GM18508 (cell line): ENCODE data around the gene TMEM135.
"Not testable (repeated sequence)": the region's sequence is repeated elsewhere in the genome, so short reads cannot be mapped to it uniquely, and the experiment has no call there.

Experiments
- ATAC-seq: cut with Tn5 transposase; IDR thresholded peaks from one replicate; pipeline ENCODE4 v1.9.1; 2021; ENCODE audit warnings: moderate number of reproducible peaks; ENCODE audit not compliant: insufficient read depth, unreplicated experiment

TMEM135 gene

DNA sequence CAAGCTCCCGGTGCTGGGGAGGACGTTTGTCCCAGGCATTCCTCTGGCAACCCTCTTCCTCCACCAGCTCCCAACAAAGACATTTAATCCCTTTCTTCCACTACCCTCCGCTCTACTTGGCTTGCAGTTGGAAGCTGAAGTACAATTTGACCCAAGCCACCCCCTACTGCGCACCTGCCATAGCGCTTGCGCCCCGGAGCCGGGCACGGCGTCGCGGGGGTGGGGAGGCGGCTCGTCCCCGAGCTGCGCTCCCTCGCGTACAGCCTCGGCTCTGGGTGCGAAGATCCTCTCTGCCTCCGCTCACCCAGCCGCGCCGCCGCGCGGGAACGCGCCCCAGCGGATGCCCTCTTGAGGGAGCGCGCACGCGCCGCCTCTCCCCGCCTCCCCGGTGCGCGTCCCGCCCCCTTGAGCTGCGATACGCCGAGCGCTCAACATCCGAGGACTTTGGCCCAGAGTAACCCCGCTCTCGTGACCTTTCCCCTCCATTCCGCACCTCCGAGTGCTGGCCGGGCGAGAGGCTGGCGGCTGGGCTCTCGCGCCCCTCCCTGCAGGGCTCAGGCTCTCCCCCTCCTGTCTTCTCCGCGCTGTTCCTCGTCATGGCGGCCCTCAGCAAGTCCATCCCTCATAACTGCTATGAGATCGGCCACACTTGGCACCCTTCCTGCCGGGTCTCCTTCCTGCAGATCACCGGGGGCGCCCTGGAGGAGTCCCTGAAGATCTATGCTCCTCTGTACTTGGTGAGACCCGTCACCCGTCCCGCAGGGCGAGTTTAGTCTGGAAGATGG, at the start of gene TMEM135:
Gene TMEM135, plus strand, starts transcription at position 485 of the 785 bp plus-strand sequence. Its CDS starts 112 bp downstream, at position 597.
- peak; percentile 96 for ATAC-seq

DNA sequence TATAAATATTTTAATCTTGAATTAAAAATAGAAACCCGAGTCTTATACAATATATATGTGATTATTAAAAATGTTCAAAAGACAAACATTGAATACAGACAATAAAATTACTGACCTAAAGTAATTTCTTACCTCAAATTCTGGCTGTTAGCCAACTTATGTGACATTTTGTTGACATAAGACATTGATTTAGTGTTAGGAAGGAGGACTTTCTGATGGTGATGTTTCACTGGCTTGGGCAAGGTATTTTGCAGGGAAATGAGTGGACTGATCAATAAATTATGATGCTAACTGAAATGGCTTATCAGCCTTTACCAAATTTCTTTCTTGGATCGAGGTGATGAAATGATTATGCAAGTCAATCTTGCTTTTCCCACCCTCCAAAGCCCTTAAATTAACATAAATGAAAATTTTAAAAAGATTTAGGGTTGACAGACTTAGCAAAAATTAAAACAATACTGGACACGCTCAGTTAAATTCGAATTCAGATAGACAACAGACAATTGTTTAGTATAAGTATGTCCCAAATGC, 49.3 kb upstream of the TMEM135 start:
- ATAC-seq, result no peak

DNA sequence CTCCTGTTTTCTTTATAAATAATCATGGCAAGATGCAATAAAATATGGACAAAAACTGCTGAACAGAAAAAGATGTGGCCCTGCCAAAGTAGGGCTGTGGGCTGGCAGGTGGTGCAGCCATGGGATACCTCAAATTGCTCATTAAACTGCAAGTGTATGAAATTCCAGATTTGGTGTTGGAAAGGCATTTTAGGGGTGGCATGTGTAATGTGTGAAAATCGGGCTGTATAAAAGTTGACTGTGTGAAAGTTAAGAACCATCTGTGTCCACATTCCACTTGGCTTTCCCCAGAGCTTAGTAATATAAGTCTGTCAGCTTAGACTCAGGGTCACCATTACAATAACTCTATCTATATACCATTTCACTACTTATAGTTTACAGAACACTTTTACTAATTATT, 47.7 kb upstream of the TMEM135 start:
- ATAC-seq, result no peak

DNA sequence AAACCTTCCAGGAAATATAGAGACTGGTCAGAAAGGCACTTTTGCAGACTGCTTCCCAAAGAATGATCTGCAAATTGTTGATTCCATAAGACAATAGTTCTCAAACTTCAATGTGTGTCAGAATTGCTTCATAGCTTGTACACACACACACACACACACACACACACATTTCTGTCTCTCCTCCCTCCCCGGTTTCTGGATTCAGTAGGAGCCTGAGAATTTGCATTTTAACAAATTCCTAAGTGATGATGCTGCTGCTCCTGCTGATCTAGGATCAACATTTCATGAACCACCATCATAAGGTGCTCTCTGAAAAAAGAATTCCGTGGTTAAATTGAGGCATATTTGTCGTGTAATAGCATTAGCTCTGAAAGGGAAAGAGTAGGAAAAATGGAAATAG, 47.2 kb upstream of the TMEM135 start:
- no peak for ATAC-seq

DNA sequence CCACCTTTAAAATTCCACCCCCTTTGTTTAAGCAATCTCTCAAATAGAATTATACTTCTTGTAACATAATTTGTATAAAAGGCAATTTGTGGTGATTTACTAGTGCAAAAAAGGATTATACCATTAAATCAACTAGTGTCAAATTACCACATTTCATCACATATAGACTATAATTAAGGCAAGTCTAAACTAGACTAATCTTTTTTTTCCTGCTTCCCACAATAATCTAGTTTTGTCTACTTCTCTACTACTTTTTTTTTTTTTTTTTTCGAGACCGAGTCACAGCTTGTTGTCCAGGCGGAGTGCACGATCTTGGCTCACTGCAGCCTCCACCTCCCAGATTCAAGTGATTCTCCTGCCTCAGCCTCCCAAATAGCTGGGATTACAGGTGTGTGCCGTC, 46.4 kb upstream of the TMEM135 start:
- ATAC-seq, result no peak

DNA sequence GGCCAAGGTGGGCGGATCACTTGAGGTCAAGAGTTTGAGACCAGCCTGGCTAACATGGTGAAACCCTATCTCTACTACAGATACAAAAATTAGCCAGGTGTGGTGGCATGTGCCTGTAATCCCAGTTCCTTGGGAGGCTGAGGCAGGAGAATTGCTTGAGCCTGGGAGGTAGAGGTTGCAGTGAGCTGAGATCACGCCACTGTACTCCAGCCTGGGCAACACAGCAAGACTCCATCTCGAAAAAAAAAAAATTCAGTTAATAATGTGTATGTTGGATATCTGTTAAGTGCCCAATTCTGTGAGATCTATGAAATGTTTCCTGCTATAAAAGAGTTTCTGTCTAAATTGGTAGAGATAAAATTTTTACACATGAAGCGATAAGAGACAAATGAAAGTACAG, 45.4 kb upstream of the TMEM135 start:
- not testable (repeated sequence) for ATAC-seq

DNA sequence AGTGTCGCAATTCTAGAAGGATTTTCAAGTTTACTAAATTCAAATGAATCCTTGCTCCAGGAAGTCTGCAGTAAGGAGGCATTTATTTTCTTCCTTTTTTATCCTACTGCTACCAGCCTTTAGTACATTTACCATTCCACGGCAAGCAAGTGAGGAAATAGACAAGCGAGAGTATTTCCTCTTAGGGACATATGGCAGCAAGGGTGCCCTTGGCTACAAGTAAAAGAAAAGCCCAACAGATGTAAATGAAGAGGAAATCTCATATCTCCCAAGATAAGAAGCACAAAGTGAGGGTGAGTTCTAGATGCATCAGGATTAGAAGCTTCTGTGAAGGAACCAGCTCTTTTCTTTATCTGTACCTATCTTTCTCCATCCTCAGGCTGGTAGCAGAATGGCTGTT, 44.7 kb upstream of the TMEM135 start:
- no peak for ATAC-seq

DNA sequence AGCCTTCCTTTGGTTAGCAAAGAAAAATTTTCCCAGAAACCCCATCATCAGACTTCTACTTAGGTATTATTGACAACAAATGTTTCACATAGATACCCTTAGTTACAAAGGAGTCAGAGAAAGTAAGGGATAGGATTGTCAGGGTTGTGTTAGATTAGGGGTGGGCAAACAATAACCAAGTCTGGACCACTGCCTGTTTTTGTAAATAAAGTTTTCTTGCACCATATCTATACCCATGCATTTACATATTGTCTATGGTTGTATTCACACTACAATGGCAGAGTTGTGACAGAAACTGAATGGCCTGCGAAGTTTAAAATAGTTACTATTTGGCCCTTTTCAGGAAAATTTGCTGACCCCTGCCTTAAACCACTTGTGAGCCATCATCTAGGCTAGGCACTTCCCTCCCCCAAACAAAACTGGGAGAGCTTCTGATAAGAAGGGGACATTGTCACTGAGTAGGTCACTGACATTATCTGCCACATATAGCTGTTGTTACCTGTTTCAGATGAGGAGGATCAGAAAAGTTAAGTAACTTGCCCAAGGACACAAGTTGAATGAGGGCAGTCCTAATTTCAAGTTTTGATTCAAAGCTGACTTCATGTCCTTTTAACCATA, 40.7 kb upstream of the TMEM135 start:
- ATAC-seq, result no peak

DNA sequence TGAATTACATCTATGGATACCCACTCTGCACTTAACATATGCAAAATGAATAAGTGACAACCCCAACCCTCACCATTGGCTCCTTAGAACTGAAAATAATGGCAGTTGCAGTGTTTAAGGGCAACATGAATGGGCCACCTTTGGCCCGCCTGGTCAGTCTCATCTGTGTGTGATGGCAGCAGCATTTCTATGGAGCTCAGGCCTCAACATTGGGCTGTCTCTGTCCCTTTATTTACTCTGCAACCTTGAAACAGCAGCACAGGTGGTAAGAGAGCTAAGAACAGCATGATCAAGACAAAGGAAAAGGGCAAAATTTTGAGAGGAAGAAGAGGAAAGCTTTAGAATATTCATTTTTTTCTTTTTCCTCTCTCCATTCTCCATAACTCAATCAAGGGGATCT, 38.3 kb upstream of the TMEM135 start:
- no peak for ATAC-seq

DNA sequence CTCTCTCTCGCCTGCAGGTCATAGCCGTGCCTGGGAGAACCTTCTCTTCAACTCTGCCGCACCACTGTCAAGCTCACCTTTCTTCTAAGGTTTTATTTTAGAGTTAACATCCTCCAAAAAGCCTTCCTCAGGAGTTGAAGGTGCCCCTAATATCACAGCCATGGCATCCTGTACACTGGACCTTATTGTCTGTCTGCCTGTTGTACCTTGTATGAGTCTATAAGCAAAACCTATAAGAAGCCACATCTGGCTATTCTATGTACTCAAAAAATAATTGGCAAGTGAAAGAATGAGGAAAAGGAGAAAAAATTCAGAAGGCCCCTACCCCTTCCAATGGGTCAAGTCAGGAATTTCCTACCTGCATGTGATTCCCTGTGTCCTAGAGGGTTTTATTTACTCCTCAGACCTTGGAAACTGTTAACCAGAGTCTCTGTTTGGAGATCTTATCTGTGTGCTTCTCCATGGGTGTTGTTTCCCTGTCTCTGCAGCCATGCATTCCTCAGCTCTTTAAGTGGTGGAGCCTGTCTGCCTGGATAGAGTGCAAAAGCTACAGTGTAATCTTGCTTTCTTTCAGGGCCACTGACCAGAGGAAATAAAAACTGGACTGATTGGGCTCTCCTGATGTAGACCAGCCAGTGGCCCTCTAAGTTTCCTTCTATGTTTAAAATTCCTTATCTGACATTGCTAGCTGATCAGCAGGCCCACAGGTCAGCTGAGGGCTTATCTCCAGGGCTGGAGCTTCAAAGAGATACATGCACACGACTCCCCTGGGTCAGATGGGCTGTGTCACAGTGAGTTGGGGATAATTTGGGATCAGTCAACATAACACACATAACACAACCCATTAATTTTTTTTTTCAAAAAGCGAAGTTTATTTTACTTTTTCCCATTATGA, 37.6 kb upstream of the TMEM135 start:
- ATAC-seq, result no peak

DNA sequence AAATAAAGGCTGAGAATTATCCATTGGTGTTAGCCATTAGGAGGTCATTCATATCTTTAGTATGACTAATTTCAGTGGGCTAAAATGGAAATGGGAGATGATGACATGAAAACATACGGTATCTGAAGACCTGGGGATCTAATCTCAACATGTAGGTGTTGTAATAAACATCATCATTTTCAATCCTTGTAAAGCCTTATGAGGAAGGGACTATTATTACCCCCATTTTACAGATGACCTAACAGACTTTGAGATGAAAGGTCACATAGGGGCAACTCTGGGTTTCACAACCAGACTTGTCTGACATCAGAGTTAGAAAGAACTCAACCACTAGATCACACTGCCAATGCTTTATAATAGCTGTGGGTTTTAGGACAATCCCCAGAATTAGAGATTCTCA, 34.8 kb upstream of the TMEM135 start:
- ATAC-seq, result no peak

DNA sequence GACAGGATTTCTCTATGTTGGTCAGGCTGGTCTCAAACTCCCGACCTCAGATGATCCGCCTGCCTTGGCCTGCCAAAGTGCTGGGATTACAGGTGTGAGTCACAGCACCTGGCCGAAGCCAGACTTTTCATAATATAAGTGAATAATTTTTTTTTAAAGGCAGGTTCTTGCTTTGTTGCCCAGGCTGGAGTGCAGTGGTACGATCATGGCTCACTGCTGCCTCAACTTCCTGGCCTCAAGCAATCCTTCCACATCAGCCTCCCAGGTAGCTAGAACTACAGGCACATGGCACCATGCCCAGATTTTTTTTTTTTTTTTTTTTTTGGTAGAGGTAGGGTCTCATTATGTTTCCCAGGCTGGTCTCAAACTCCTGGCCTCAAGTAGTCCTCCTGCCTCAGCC, 33.5 kb upstream of the TMEM135 start:
- ATAC-seq, result not testable (repeated sequence)

DNA sequence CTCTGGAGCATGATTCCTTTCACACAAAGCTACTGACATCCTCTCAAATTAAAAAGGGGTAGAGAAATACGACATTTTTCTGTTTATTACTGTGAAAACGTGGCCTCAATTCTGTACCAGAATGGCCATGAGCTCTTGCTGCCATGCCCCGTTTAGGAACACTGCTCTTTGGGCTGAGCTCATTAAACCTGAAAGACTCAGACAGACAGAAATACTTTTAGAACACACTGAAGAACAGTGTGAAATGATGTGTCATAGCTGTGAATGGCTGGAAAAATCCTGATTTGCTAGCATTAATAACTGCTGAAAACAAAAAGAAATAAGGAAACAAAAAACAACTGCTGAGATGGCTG, 32.2 kb upstream of the TMEM135 start:
- no peak for ATAC-seq

DNA sequence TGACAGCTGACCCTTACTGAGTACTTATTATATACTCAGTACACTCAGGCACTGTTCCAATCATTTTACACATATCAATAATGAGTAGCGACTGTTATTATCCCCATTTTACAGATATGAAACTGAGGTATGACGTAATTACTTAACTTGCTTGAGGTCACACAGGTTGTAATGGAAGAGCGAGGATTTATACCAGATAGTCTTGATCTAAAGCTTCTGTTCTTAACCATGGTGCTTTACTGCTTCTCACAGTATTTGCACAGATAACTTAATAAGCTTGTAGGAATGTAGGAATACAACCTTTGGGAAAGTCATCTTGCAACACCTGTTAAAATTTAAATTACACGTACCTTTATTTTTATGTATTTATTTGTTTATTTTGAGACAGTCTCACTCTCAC, 31.7 kb upstream of the TMEM135 start:
- ATAC-seq, result no peak

DNA sequence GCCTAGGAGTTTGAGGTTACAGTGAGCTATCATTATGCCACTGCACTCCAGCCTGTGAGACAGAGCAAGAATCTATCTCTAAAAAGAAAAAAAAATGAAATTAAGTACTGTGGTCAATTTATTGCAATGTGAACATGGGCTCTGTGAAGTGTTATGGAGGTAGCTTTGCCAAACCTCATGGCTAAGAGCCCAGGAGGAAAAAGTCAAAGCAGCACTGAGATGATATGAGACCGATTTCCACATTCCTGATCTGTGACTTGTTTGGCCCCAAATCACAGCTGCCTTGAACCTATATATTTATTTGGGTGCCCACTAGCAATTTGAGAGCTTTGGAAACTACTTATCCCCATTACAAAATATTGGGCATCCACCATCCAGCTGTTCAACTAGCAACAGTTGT, 29.8 kb upstream of the TMEM135 start:
- ATAC-seq, result no peak

DNA sequence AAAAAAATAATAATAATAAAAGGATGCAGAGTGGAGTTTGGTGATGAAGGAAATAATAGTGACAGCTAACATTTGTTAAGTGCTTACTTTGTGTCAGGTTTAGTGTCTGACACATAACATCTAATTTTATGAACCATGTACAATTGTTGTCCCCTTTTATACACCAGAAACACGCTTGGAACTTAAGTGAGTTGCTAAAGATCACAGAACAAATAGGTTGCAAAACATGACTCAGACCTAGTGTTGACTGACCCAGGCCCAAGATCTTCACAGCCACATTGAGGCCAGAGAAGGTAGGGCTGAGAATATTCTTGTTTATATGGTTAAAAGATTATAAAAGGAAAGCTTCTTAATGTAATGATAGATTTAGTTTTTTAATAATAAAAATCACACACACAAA, 25.6 kb upstream of the TMEM135 start:
- ATAC-seq, result no peak

DNA sequence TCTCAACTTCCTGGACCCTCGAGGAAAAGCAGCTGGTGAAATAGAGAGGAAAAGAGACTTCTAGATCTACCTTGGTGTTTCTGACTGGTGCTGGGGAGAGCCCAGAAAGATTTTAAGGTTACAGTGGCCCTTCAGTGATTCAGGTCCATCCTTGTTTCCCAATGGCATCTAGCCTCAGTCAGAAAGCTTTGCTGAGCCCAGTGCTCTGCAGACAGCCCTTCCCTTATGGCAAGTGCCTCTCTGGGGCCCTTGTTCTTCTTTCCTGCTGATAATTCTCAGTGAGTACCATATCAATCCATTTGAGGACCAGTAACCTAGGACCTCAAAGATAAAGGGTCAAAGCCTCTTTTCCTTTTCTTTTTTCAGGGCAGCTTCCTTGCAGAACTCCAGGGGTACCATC, 25.1 kb upstream of the TMEM135 start:
- no peak for ATAC-seq

DNA sequence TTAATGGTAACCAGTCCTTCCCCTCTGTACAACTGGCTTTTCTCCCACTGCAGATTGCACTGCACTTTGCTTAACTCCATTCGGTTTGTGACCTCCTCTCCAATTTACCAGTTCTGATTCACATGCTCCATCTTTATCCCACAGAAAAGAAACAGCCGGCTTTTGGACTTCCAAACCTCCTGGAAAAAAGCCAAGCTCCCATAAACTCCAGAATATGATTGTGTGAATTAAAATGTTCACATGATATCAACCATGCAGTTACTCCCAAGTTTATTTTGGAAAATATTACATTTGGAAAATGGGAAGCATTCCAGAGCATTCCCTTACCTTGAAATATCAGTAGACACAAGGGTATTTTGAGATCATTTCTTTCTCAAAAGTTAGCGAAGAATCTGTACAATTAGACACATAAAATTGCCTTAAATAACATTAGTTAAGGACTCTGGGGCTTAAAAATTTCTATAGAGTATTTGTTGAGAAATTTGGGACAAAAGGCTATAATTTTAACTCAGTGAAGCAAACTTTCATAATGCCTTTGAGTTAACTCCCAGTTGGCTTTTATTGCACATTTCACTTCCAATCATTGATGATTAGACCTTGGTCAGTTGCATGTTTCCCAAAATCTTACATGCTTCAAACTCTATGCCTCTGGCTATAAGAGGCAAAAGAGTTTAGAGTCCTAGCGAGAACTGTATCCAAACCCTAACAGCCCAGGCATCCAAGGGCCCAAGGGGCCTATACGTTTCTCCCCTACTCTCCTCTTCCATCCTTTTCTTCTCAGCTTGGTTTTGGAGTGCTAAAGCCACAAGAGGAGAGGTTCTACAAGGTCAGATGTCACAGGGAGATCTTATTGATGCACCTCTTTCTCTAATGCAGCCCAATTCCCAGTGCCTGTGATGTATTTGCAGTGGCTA, 23.6 kb upstream of the TMEM135 start:
- no peak for ATAC-seq

DNA sequence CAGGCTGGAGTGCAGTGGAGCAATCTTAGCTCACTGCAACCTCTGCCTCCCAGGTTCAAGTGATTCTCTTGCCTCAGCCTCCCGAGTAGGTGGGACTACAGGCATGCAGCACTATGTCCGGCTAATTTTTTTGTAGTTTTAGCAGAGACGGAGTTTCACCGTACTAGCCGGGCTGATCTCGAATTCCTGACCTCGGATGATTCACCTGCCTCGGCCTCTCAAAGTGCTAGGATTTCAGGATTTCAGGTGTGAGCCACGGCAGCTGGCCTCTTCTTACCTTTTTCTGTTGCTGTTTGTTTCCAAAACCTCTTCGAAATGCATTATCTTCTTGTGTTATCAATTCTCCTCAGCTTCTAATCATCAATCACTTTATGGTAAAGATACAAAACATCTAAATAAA, 22.1 kb upstream of the TMEM135 start:
- ATAC-seq, result no peak
